Measurements from ENCODE around the gene NPLOC4.

DNA sequence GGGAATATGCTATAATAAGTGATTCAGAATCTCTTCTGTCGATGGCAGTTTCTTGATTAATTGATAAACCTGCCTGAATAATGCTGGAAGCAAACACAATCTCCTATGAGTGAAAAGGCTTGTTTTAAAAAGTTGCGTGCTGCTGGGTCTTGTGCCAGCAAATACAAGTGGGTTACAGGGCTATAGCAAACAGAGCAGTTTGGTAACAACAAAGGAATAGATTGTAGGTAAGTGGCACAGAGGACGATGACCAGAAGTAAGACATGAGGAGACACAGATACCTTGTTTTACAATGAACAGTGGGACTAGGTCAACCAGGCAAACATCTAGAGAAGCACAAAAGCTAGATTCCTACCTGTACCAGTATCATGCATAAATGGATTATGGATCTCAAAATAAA is 61.1 kb downstream of the NPLOC4 start:
- TF ChIP-seq, protein P1, sequence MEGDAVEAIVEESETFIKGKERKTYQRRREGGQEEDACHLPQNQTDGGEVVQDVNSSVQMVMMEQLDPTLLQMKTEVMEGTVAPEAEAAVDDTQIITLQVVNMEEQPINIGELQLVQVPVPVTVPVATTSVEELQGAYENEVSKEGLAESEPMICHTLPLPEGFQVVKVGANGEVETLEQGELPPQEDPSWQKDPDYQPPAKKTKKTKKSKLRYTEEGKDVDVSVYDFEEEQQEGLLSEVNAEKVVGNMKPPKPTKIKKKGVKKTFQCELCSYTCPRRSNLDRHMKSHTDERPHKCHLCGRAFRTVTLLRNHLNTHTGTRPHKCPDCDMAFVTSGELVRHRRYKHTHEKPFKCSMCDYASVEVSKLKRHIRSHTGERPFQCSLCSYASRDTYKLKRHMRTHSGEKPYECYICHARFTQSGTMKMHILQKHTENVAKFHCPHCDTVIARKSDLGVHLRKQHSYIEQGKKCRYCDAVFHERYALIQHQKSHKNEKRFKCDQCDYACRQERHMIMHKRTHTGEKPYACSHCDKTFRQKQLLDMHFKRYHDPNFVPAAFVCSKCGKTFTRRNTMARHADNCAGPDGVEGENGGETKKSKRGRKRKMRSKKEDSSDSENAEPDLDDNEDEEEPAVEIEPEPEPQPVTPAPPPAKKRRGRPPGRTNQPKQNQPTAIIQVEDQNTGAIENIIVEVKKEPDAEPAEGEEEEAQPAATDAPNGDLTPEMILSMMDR (IDR thresholded peaks at IDR 0.05) = no peak
- no peak for TF ChIP-seq POLR2A (IDR thresholded peaks at IDR 0.05)
